HCT116 (cell line): Measurements from ENCODE around the gene PGBD5. TPM values are rescaled to one million over a fixed set of nuclear protein-coding genes. Genes with fewer than 3 reads are reported as not detected.

ENCODE experiments used
- ATAC-seq: fragments of 200-7000 bp; cut with Tn5 transposase; 2 replicates; pipeline ENCODE4 v1.9.1; 2020; ENCODE audit warnings: mild to moderate bottlenecking, moderate library complexity
- BruUV-seq: library from RNA; stranded (reverse); fragments of 400-500 nt; replicated peaks from 2 replicates; lab custom pipeline; 2021; lab: Mats Ljungman, UMichigan
- CTCF ChIA-PET: fragments of 300-600 bp; sonication (Branson Sonifier 250); formaldehyde crosslinking; loops from one replicate; lab custom pipeline; 2021; ENCODE audit warnings: antibody characterized with exemption; lab: Charles Lee
- POLR2A ChIA-PET: fragments of 300-600, 350-600 bp; sonication (Branson Sonifier 250); formaldehyde crosslinking; loops from one replicate; lab custom pipeline; 2021; ENCODE audit warnings: antibody characterized with exemption; lab: Charles Lee
- RAD21 ChIA-PET, 2 experiments: fragments of 300-600 bp; sonication (Branson Sonifier 250); formaldehyde crosslinking; loops; one replicate each; lab custom pipeline; 2023; ENCODE audit warnings: low total read pairs in 2 of 2; ENCODE audit not compliant: uncharacterized antibody in 2 of 2, unreplicated experiment in 2 of 2, low non-redundant PET in 1 of 2; lab: Charles Lee
- DNase-seq: peaks from one replicate; pipeline ENCODE4 v3.0.0-alpha.2; 2010; ENCODE audit warnings: low read depth, low spot score
- H2AFZ ChIP-seq: fragments of 200-600 bp; shearing (Covaris generic), sonication (generic); 2 replicates; pipeline ENCODE4 v1.6.1; 2017; ENCODE audit warnings: low read depth, mixed run types, mixed read lengths, antibody characterized with exemption, low read length; ENCODE audit not compliant: poor library complexity, severe bottlenecking
- H3K27ac ChIP-seq: 2 replicates; pipeline ENCODE4 v1.5.1; 2012; ENCODE audit warnings: low read depth, low read length
- H3K27me3 ChIP-seq: fragments of 200-600 bp; sonication (generic); 2 replicates; pipeline ENCODE4 v1.6.1; 2016; ENCODE audit warnings: mixed run types, low read length, mixed read lengths; ENCODE audit not compliant: insufficient read depth
- H3K36me3 ChIP-seq, 2 experiments: fragments of 200-500 bp in 1 of 2; fragments of 200-600 bp in 1 of 2; sonication (Bioruptor generic) in 1 of 2; sonication (generic) in 1 of 2; 2 replicates each; pipeline versions ENCODE4 v1.5.1 to v1.6.1; 2014 to 2016; ENCODE audit warnings: low read length in 2 of 2, inconsistent platforms in 1 of 2, mixed read lengths in 1 of 2, mixed run types in 1 of 2; ENCODE audit not compliant: insufficient read depth in 2 of 2, control insufficient read depth in 1 of 2
- H3K4me1 ChIP-seq, 2 experiments: fragments of 200-600 bp in 1 of 2; sonication (generic) in 1 of 2; 2 replicates each; pipeline versions ENCODE4 v1.5.1 to v1.6.1; 2012 to 2017; ENCODE audit warnings: low read length in 2 of 2, inconsistent platforms in 1 of 2, mild to moderate bottlenecking in 1 of 2, mixed read lengths in 1 of 2, mixed run types in 1 of 2, moderate library complexity in 1 of 2; ENCODE audit not compliant: insufficient read depth in 2 of 2, control insufficient read depth in 1 of 2
- H3K4me2 ChIP-seq: fragments of 200-600 bp; sonication (generic); 2 replicates; pipeline ENCODE4 v1.6.1; 2017; ENCODE audit warnings: mixed run types, low read length, mixed read lengths
- H3K4me3 ChIP-seq, 2 experiments: fragments of 200-600 bp in 1 of 2; sonication (generic) in 1 of 2; replicated peaks in 1 of 2; 2 replicates each; pipeline ENCODE4 v1.5.1; 2011 to 2016; ENCODE audit warnings: low read length in 2 of 2, control low read depth in 1 of 2, low read depth in 1 of 2, mild to moderate bottlenecking in 1 of 2, mixed read lengths in 1 of 2, mixed run types in 1 of 2
- H3K79me2 ChIP-seq: fragments of 200-600 bp; sonication (generic); 2 replicates; pipeline ENCODE4 v1.6.1; 2017; ENCODE audit warnings: mild to moderate bottlenecking, mixed run types, low read length, moderate library complexity, mixed read lengths; ENCODE audit not compliant: insufficient read depth
- H3K9ac ChIP-seq: fragments of 200-600 bp; sonication (generic); 2 replicates; pipeline ENCODE4 v1.6.1; 2016; ENCODE audit warnings: low read length, mixed read lengths
- H3K9me2 ChIP-seq: fragments of 200-600 bp; sonication (generic), shearing (Covaris generic); 2 replicates; pipeline ENCODE4 v1.6.1; 2017; ENCODE audit warnings: mixed run types, mild to moderate bottlenecking, moderate library complexity; ENCODE audit not compliant: insufficient read depth
- H3K9me3 ChIP-seq, 2 experiments: fragments of 200-500 bp in 1 of 2; fragments of 200-600 bp in 1 of 2; sonication (Bioruptor generic) in 1 of 2; sonication (generic) in 1 of 2; 2 replicates each; pipeline ENCODE4 v1.6.1; 2014 to 2017; ENCODE audit warnings: low read length in 2 of 2, mixed read lengths in 2 of 2, inconsistent platforms in 1 of 2, low read depth in 1 of 2, mild to moderate bottlenecking in 1 of 2, mixed run types in 1 of 2, moderate library complexity in 1 of 2; ENCODE audit not compliant: control insufficient read depth in 1 of 2, insufficient read depth in 1 of 2
- H4K20me1 ChIP-seq: fragments of 200-600 bp; sonication (generic), shearing (Covaris generic); 2 replicates; pipeline ENCODE4 v1.6.1; 2017; ENCODE audit warnings: mixed run types, mild to moderate bottlenecking, moderate library complexity; ENCODE audit not compliant: insufficient read depth
- ELF1 ChIP-seq: IDR thresholded peaks from 2 replicates; pipeline ENCODE4 v1.6.1; 2012; ENCODE audit warnings: low read depth, borderline replicate concordance
- FOSL1 ChIP-seq: IDR thresholded peaks from 2 replicates; pipeline ENCODE4 v1.6.1; 2012; ENCODE audit warnings: low read depth
- RAD21 ChIP-seq: IDR thresholded peaks from 2 replicates; pipeline ENCODE4 v1.6.1; 2012; ENCODE audit warnings: low read depth, mild to moderate bottlenecking
- REST ChIP-seq: IDR thresholded peaks from 2 replicates; pipeline ENCODE4 v1.6.1; 2012; ENCODE audit warnings: low read depth
- YY1 ChIP-seq: IDR thresholded peaks from 2 replicates; pipeline ENCODE4 v1.6.1; 2011; ENCODE audit warnings: low read length, low read depth, moderate library complexity, mild to moderate bottlenecking; ENCODE audit not compliant: insufficient replicate concordance; ENCODE audit errors: extremely low read depth
- ZNF274 ChIP-seq: fragments of 200-500 bp; sonication (Bioruptor generic); IDR thresholded peaks from 2 replicates; pipeline ENCODE4 v1.6.1; 2014; ENCODE audit warnings: mild to moderate bottlenecking, low read depth, low read length, inconsistent platforms
- intact Hi-C: fragments of 100-400 bp; cut with micrococcal nuclease; formaldehyde crosslinking; loops from 2 replicates; pipeline ENCODE4 v1.10.0; 2022
- total RNA-seq: library from RNA; stranded (reverse); gene quantifications from one replicate; pipeline ENCODE4 v1.2.1, GENCODE V29; 2021; ENCODE audit not compliant: unreplicated experiment

Gene PGBD5
- total RNA-seq, 1 experiment from 2014 or later = 0.27 TPM

GRCh38 chr1:230301322-230301721 is 124.8 kb downstream of the PGBD5 start:
- H3K79me2 ChIP-seq = no peaks in the 10 kb centered on the region
- no peaks in the 10 kb centered on the region for H3K36me3 ChIP-seq
- H3K9me2 ChIP-seq = no peaks in the 10 kb centered on the region
- no peak overlapping the region for H3K4me3 ChIP-seq
- H3K4me2 ChIP-seq = no peak overlapping the region
- intact Hi-C loops = no loop called here
- POLR2A ChIA-PET = no interaction called here
- BruUV-seq = no TSS peak
- RAD21 ChIA-PET = no interaction called here
- H3K4me1 ChIP-seq = peaks cover 0 to 6% of the 10 kb centered on the region in 2 experiments; a peak in 1 of 4 replicates
- H2AFZ ChIP-seq = no peak overlapping the region
- TF ChIP-seq ELF1 = no peak
- TF ChIP-seq RAD21 = no peak
- no peak for TF ChIP-seq REST
- no peak for TF ChIP-seq YY1
- no peak for TF ChIP-seq FOSL1
- no peak for TF ChIP-seq ZNF274
- DNase-seq (no peak), ATAC-seq (no peak)
- CTCF ChIA-PET = no interaction called here
- no peaks in the 10 kb centered on the region for H4K20me1 ChIP-seq
- no peak overlapping the region for H3K9ac ChIP-seq
- H3K27ac ChIP-seq = no peak overlapping the region
- no peaks in the 10 kb centered on the region for H3K9me3 ChIP-seq
- H3K27me3 ChIP-seq = no peaks in the 10 kb centered on the region
